ENCODE measurements around the gene NDUFB5.

NDUFB5 gene

GRCh38 chr3:179666436-179667035 is 61.9 kb downstream of the NDUFB5 start:
- TF ChIP-seq EZH2 (IDR thresholded peaks at IDR 0.05; ENCODE audit: borderline replicate concordance, low read length) = no peak
- no peak for TF ChIP-seq CTCF (IDR thresholded peaks at IDR 0.05; ENCODE audit: low read length)
- no peak overlapping the region for H3K4me2 ChIP-seq (ENCODE audit: low read length)

GRCh38 chr3:179668429-179668828 is 63.8 kb downstream of the NDUFB5 start:
- peaks cover 12% of the 10 kb centered on the region for H3K36me3 ChIP-seq (ENCODE audit: insufficient read depth, low read length)
- H3K4me1 ChIP-seq (ENCODE audit: insufficient read depth, low read length, severe bottlenecking) = peaks cover 7% of the 10 kb centered on the region
- H3K27me3 ChIP-seq (ENCODE audit: insufficient read depth, low read length) = no peaks in the 10 kb centered on the region
- no peaks in the 10 kb centered on the region for H3K9me3 ChIP-seq (ENCODE audit: low read length)
- H3K4me2 ChIP-seq (ENCODE audit: low read length) = no peak overlapping the region
- no peaks in the 10 kb centered on the region for H4K20me1 ChIP-seq (ENCODE audit: insufficient read depth, low read length)
- H3F3A ChIP-seq (ENCODE audit: insufficient read depth, low read length) = no peaks in the 10 kb centered on the region
- H3K27ac ChIP-seq (ENCODE audit: low read depth, low read length, poor library complexity, severe bottlenecking) = no peak overlapping the region
- H3K4me3 ChIP-seq (ENCODE audit: low read depth, low read length, poor library complexity, severe bottlenecking) = no peak overlapping the region
- H3K9me2 ChIP-seq (ENCODE audit: low read depth, low read length) = no peaks in the 10 kb centered on the region
- peaks cover 95% of the 10 kb centered on the region for H3K79me2 ChIP-seq (ENCODE audit: insufficient read depth, low read length)
- no peak overlapping the region for H2AFZ ChIP-seq (ENCODE audit: low read length)
- H3K9ac ChIP-seq (ENCODE audit: low read length) = no peak overlapping the region
- TF ChIP-seq CTCF (IDR thresholded peaks at IDR 0.05; ENCODE audit: low read length) (no peak), EZH2 (IDR thresholded peaks at IDR 0.05; ENCODE audit: borderline replicate concordance, low read length) (no peak)

More at GRCh38 chr3:179666436-179667035, 61.9 kb downstream of the NDUFB5 start:
- no peak overlapping the region for H3K27ac ChIP-seq (ENCODE audit: low read depth, low read length, poor library complexity, severe bottlenecking)
- H2AFZ ChIP-seq (ENCODE audit: low read length) = no peak overlapping the region
- H3K4me1 ChIP-seq (ENCODE audit: insufficient read depth, low read length, severe bottlenecking) = peaks cover 7% of the 10 kb centered on the region
- no peaks in the 10 kb centered on the region for H4K20me1 ChIP-seq (ENCODE audit: insufficient read depth, low read length)
- H3K9ac ChIP-seq (ENCODE audit: low read length) = no peak overlapping the region
- no peaks in the 10 kb centered on the region for H3K9me3 ChIP-seq (ENCODE audit: low read length)
- H3K36me3 ChIP-seq (ENCODE audit: insufficient read depth, low read length) = peaks cover 2% of the 10 kb centered on the region; the same call in 1 of the 2 replicates
- H3F3A ChIP-seq (ENCODE audit: insufficient read depth, low read length) = no peaks in the 10 kb centered on the region
- H3K79me2 ChIP-seq (ENCODE audit: insufficient read depth, low read length) = peaks cover 95% of the 10 kb centered on the region
- H3K4me3 ChIP-seq (ENCODE audit: low read depth, low read length, poor library complexity, severe bottlenecking) = no peak overlapping the region
- no peaks in the 10 kb centered on the region for H3K9me2 ChIP-seq (ENCODE audit: low read depth, low read length)
- H3K27me3 ChIP-seq (ENCODE audit: insufficient read depth, low read length) = no peaks in the 10 kb centered on the region

- Histone ChIP-seq H3K9me2 (ENCODE audit: low read depth, low read length) (no peaks in the 10 kb centered on the region), H3K4me2 (ENCODE audit: low read length) (no peak overlapping the region), H3K9me3 (ENCODE audit: low read length) (no peaks in the 10 kb centered on the region), H3F3A (ENCODE audit: insufficient read depth, low read length) (no peaks in the 10 kb centered on the region), H3K9ac (ENCODE audit: low read length) (no peak overlapping the region), H2AFZ (ENCODE audit: low read length) (no peak overlapping the region), H3K79me2 (ENCODE audit: insufficient read depth, low read length) (peaks cover 93% of the 10 kb centered on the region), H4K20me1 (ENCODE audit: insufficient read depth, low read length) (no peaks in the 10 kb centered on the region), H3K4me1 (ENCODE audit: insufficient read depth, low read length, severe bottlenecking) (peaks cover 7% of the 10 kb centered on the region), H3K36me3 (ENCODE audit: insufficient read depth, low read length) (peaks cover 13% of the 10 kb centered on the region), H3K4me3 (ENCODE audit: low read depth, low read length, poor library complexity, severe bottlenecking) (no peak overlapping the region), H3K27me3 (ENCODE audit: insufficient read depth, low read length) (no peaks in the 10 kb centered on the region), H3K27ac (ENCODE audit: low read depth, low read length, poor library complexity, severe bottlenecking) (no peak overlapping the region)
- no peak for TF ChIP-seq CTCF (IDR thresholded peaks at IDR 0.05; ENCODE audit: low read length)
- TF ChIP-seq EZH2 (IDR thresholded peaks at IDR 0.05; ENCODE audit: borderline replicate concordance, low read length) = no peak
Measured at GRCh38 chr3:179670311-179670710, 65.7 kb downstream of the NDUFB5 start.

Measured in OCI-LY1 (cell line).